ENCODE measurements around the gene UBTD1.

GRCh38 chr10:97584798-97585438 lies 86.2 kb downstream of the UBTD1 start:
- TF ChIP-seq CTCF (IDR thresholded peaks at IDR 0.05; ENCODE audit: poor library complexity, severe bottlenecking) (no peak), EP300 (conservative IDR thresholded peaks at IDR 0.05; ENCODE audit: poor library complexity, severe bottlenecking) (no peak), EZH2 (IDR thresholded peaks at IDR 0.05; ENCODE audit: borderline replicate concordance, insufficient read depth, low read length, poor library complexity, severe bottlenecking) (no peak), SMC3 (conservative IDR thresholded peaks at IDR 0.05; ENCODE audit: poor library complexity) (no peak), REST (IDR thresholded peaks at IDR 0.05; ENCODE audit: borderline replicate concordance) (no peak), TAF1 (IDR thresholded peaks at IDR 0.05; ENCODE audit: low read depth) (no peak), MXI1 (conservative IDR thresholded peaks at IDR 0.05; ENCODE audit: poor library complexity, severe bottlenecking) (no peak)

Measured in neural cell (in vitro differentiated cells).